CD14-positive monocyte (primary cell): ENCODE data around the gene QSER1. TPM values are rescaled to one million over a fixed set of nuclear protein-coding genes. Genes with fewer than 3 reads are reported as not detected.

Experiments
- DNase-seq, 3 donors: peaks; one replicate each; pipeline ENCODE4 v3.0.0-alpha.2; 2011 to 2022
- H2AFZ ChIP-seq: 2 replicates; pipeline ENCODE4 v1.6.0; 2012; ENCODE audit warnings: mild to moderate bottlenecking, low read depth, low read length, inconsistent platforms; ENCODE audit not compliant: insufficient read depth, poor library complexity, severe bottlenecking
- H3K27ac ChIP-seq, 2 donors: 1 replicate in 1 of 2; 2 replicates in 1 of 2; pipeline ENCODE4 v1.5.1; 2012 to 2013; ENCODE audit warnings: low read length in 2 of 2, control low read depth in 1 of 2, inconsistent platforms in 1 of 2, low read depth in 1 of 2, mild to moderate bottlenecking in 1 of 2
- H3K27me3 ChIP-seq, 2 donors: one replicate each; pipeline versions ENCODE4 v1.6.0 to v1.6.1; 2011 to 2013; ENCODE audit warnings: low read length in 2 of 2; ENCODE audit not compliant: control insufficient read depth in 2 of 2, insufficient read depth in 2 of 2
- H3K36me3 ChIP-seq, 2 donors: replicated peaks in 1 of 2; 1 replicate in 1 of 2; 2 replicates in 1 of 2; pipeline versions ENCODE4 v1.5.1 to v1.6.1; 2012 to 2013; ENCODE audit warnings: low read length in 2 of 2, control low read depth in 1 of 2, inconsistent platforms in 1 of 2, mild to moderate bottlenecking in 1 of 2; ENCODE audit not compliant: insufficient read depth in 2 of 2, control insufficient read depth in 1 of 2
- H3K4me1 ChIP-seq, 2 donors: 1 replicate in 1 of 2; 2 replicates in 1 of 2; pipeline versions ENCODE4 v1.5.1 to v1.6.1; 2012 to 2013; ENCODE audit warnings: low read length in 2 of 2, control low read depth in 1 of 2, inconsistent platforms in 1 of 2, mild to moderate bottlenecking in 1 of 2, moderate library complexity in 1 of 2; ENCODE audit not compliant: insufficient read depth in 2 of 2, control insufficient read depth in 1 of 2
- H3K4me2 ChIP-seq: replicated peaks from 2 replicates; pipeline ENCODE3; 2012; ENCODE audit warnings: low read length, moderate library complexity, mild to moderate bottlenecking; ENCODE audit not compliant: poor library complexity, severe bottlenecking; ENCODE audit errors: extremely low read depth
- H3K4me3 ChIP-seq, 3 experiments: fragments of 200-600 bp in 1 of 3; sonication (generic) in 1 of 3; replicated peaks in 1 of 3; 1 replicate in 2 of 3; 2 replicates in 1 of 3; pipeline ENCODE4 v1.5.1; 2011 to 2013; ENCODE audit warnings: low read length in 3 of 3, mild to moderate bottlenecking in 3 of 3, control low read depth in 2 of 3, low read depth in 2 of 3, inconsistent platforms in 1 of 3, moderate library complexity in 1 of 3
- H3K79me2 ChIP-seq: 2 replicates; pipeline ENCODE4 v1.6.0; 2012; ENCODE audit warnings: mild to moderate bottlenecking, control low read depth, inconsistent platforms, low read length, moderate library complexity; ENCODE audit not compliant: insufficient read depth
- H3K9ac ChIP-seq: 2 replicates; pipeline ENCODE4 v1.6.0; 2017; ENCODE audit warnings: low read length, mild to moderate bottlenecking; ENCODE audit not compliant: insufficient read depth, poor library complexity, severe bottlenecking
- H3K9me3 ChIP-seq, 2 donors: replicated peaks in 1 of 2; 1 replicate in 1 of 2; 2 replicates in 1 of 2; pipeline versions ENCODE4 v1.5.1 to v1.6.1; 2012 to 2013; ENCODE audit warnings: low read length in 2 of 2, control low read depth in 1 of 2; ENCODE audit not compliant: control insufficient read depth in 1 of 2, insufficient read depth in 1 of 2
- H4K20me1 ChIP-seq: 2 replicates; pipeline ENCODE4 v1.6.0; 2012; ENCODE audit warnings: mild to moderate bottlenecking, low read length, control low read depth, moderate library complexity; ENCODE audit not compliant: insufficient read depth
- H3K27ac Mint-ChIP-seq, 7 donors: one replicate each; pipeline ENCODE4 v1.8.0; 2020; ENCODE audit warnings: mild to moderate bottlenecking in 7 of 7, mixed read lengths in 7 of 7, moderate library complexity in 6 of 7, inconsistent platforms in 2 of 7
- H3K27me3 Mint-ChIP-seq, 3 donors: one replicate each; pipeline ENCODE4 v1.8.0; 2021 to 2022; ENCODE audit warnings: low read depth in 3 of 3, mild to moderate bottlenecking in 3 of 3, mixed read lengths in 3 of 3, moderate library complexity in 3 of 3, inconsistent platforms in 1 of 3
- H3K36me3 Mint-ChIP-seq, 2 donors: one replicate each; pipeline ENCODE4 v1.8.0; 2020; ENCODE audit warnings: mixed read lengths in 2 of 2, inconsistent platforms in 1 of 2, mild to moderate bottlenecking in 1 of 2
- H3K4me1 Mint-ChIP-seq: one replicate; pipeline ENCODE4 v1.8.0; 2020; ENCODE audit warnings: mild to moderate bottlenecking, mixed read lengths
- H3K4me3 Mint-ChIP-seq, 2 donors: one replicate each; pipeline ENCODE4 v1.8.0; 2020; ENCODE audit warnings: mild to moderate bottlenecking in 2 of 2, mixed read lengths in 2 of 2, moderate library complexity in 1 of 2
- H3K9me3 Mint-ChIP-seq, 7 donors: one replicate each; pipeline ENCODE4 v1.8.0; 2020 to 2022; ENCODE audit warnings: mixed read lengths in 7 of 7, mild to moderate bottlenecking in 6 of 7, moderate library complexity in 6 of 7, inconsistent platforms in 2 of 7
- WGBS: methylation state at CpG from one replicate; pipeline ENCODE4 v1.1.5; 2013; ENCODE audit warnings: missing lambda C conversion rate; ENCODE audit not compliant: insufficient coverage; 5-methylcytosine and 5-hydroxymethylcytosine counted together
- intact Hi-C, 2 donors: fragments of 100-400 bp; cut with micrococcal nuclease; formaldehyde crosslinking; loops; one replicate each; pipeline versions ENCODE4 v1.15.0 to v1.15.1; 2023
- polyA plus RNA-seq, 3 donors: library from polyadenylated mRNA; depleted of rRNA in 1 of 3; unstranded in 2 of 3; stranded (reverse) in 1 of 3; fragments of 300-500 nt in 2 of 3; fragments of >200 nt in 1 of 3; fragmentation: Illumina TruSeq in 2 of 3; gene quantifications; 1 replicate in 2 of 3; 2 replicates in 1 of 3; pipeline ENCODE4 v1.2.3, GENCODE V29; 2012 to 2021
- TF ChIP-seq, protein P1 (sequence below): fragments of 200-600 bp; IDR thresholded peaks from one replicate; pipeline ENCODE4 v1.8.0; 2022; ENCODE audit warnings: antibody characterized with exemption, mild to moderate bottlenecking

Gene QSER1
- polyA plus RNA-seq, 3 donors = 1.1 to 7.0 (median 2.5) TPM

DNA sequence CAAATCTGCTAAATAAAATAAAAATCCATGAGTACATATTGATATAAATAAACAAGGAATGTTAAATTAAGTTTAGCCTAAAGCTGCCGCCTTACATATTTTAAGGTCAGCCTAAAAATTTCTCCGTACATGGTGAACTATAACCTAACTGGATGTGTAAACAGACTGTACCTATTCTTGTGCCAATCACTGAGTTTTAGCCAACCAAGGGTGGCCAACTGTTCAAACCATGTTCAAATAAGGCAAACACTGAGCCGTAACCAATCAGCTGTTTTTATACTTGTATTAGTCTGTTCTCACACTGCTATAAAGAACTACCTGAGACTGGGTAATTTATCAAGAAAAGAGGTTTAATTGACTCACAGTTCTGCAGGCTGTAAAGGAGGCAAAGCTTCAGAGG lies 8.6 kb upstream of the QSER1 start:
- no peak overlapping the region for H3K4me2 ChIP-seq
- 100% methylated on average over 2 of the region's 3 CpGs for WGBS
- DNase-seq = no peak
- H3K9me3 ChIP-seq = peaks cover 0 to 5% of the 10 kb centered on the region in 2 donors
- no peak overlapping the region for H3K9ac ChIP-seq
- Mint-ChIP-seq H3K27ac (no peak overlapping the region), H3K27me3 (peaks cover 2 to 9% (median 4%) of the 10 kb centered on the region in 3 donors), H3K9me3 (peaks cover 2 to 8% (median 5%) of the 10 kb centered on the region in 7 donors), H3K36me3 (no peaks in the 10 kb centered on the region), H3K4me1 (no peaks in the 10 kb centered on the region), H3K4me3 (no peak overlapping the region)
- H3K27ac ChIP-seq = no peak overlapping the region
- no peaks in the 10 kb centered on the region for H3K79me2 ChIP-seq
- H3K4me3 ChIP-seq = no peak overlapping the region
- TF ChIP-seq, protein P1, sequence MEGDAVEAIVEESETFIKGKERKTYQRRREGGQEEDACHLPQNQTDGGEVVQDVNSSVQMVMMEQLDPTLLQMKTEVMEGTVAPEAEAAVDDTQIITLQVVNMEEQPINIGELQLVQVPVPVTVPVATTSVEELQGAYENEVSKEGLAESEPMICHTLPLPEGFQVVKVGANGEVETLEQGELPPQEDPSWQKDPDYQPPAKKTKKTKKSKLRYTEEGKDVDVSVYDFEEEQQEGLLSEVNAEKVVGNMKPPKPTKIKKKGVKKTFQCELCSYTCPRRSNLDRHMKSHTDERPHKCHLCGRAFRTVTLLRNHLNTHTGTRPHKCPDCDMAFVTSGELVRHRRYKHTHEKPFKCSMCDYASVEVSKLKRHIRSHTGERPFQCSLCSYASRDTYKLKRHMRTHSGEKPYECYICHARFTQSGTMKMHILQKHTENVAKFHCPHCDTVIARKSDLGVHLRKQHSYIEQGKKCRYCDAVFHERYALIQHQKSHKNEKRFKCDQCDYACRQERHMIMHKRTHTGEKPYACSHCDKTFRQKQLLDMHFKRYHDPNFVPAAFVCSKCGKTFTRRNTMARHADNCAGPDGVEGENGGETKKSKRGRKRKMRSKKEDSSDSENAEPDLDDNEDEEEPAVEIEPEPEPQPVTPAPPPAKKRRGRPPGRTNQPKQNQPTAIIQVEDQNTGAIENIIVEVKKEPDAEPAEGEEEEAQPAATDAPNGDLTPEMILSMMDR = no peak
- no peaks in the 10 kb centered on the region for H3K4me1 ChIP-seq
- no peaks in the 10 kb centered on the region for H3K36me3 ChIP-seq
- intact Hi-C loops = loop anchor here in 1 of 2 donors (10.0 kb wide), 1 partner anchor 69 kb away; no protein-coding TSS in a partner anchor
- no peak overlapping the region for H2AFZ ChIP-seq
- H4K20me1 ChIP-seq = no peaks in the 10 kb centered on the region
- H3K27me3 ChIP-seq = no peaks in the 10 kb centered on the region

DNA sequence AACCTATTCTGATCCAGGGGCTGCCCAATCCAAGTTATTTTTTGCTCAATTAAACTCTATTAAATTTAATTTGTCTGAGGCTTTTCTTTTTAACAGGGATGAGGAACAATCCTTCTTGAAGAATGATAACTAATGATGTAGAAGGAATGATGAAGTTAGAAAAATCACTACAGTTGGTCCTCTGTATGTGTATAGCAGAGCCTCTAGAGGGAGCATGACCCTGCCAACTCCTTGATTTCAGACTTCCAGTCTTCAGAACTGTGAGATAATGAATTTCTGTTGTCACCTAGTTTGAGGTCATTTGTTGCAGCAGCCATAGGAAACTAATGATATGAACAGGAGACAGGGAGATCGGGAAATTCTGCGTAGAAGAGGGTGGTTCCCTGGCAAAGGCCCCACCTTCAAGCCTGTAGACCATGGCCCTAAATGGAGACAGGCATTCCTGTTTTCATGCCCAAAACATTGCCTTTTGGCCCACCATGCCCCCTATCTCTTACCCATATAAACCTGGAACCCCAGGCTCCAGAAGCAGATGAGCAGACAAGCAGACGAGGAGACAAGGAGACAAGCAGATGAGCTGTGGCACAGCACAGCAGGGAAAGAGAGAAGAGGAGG lies 7.7 kb upstream of the QSER1 start:
- H4K20me1 ChIP-seq = no peaks in the 10 kb centered on the region
- Mint-ChIP-seq H3K4me3 (no peak overlapping the region), H3K4me1 (no peaks in the 10 kb centered on the region), H3K36me3 (no peaks in the 10 kb centered on the region), H3K27ac (no peak overlapping the region), H3K27me3 (peaks cover 2 to 9% (median 3%) of the 10 kb centered on the region in 3 donors), H3K9me3 (peaks cover 2 to 8% (median 5%) of the 10 kb centered on the region in 7 donors)
- no peaks in the 10 kb centered on the region for H3K4me1 ChIP-seq
- no peaks in the 10 kb centered on the region for H3K79me2 ChIP-seq
- WGBS = 68% methylated on average over 2 of the region's 3 CpGs
- peaks cover 0 to 5% of the 10 kb centered on the region in 2 donors for H3K9me3 ChIP-seq
- intact Hi-C loops = loop anchor here in 1 of 2 donors (10.0 kb wide), 1 partner anchor 70 kb away; no protein-coding TSS in a partner anchor
- H3K9ac ChIP-seq = no peak overlapping the region
- H3K36me3 ChIP-seq = no peaks in the 10 kb centered on the region
- no peaks in the 10 kb centered on the region for H3K27me3 ChIP-seq
- no peak overlapping the region for H3K4me3 ChIP-seq
- no peak overlapping the region for H3K27ac ChIP-seq
- DNase-seq = no peak
- no peak overlapping the region for H3K4me2 ChIP-seq
- TF ChIP-seq, protein P1 = peak; percentile 54
- H2AFZ ChIP-seq = no peak overlapping the region
